Measurements from ENCODE around the gene PTPRT. TPM values are rescaled to one million over a fixed set of nuclear protein-coding genes. Genes with fewer than 3 reads are reported as not detected.

The PTPRT gene
- total RNA-seq, 1 donor, result not detected

GRCh38 chr20:42889517-42889916 is 300.2 kb downstream of the PTPRT start:
- H3K4me3 ChIP-seq (ENCODE audit: low read depth, low read length), result no peak overlapping the region

DNA sequence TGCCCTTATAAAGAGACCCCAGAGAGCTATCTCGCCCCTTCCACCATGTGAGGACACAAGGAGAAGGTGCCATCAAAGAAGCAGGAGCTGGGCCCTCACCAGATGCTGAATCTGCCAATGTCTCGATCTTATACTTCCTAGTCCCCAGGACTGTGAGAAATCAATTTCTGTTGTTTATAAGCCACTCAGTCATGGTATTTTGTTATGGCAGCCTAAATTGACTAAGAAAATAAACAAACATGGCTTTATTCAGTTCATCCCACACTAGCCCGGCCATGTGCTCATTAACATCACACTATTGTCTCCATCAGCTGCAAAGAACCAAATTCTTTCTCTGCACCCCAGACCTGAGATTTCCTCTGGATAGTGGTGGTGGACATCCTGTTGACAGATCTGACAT is 302.4 kb downstream of the PTPRT start:
- TF ChIP-seq, protein P1, sequence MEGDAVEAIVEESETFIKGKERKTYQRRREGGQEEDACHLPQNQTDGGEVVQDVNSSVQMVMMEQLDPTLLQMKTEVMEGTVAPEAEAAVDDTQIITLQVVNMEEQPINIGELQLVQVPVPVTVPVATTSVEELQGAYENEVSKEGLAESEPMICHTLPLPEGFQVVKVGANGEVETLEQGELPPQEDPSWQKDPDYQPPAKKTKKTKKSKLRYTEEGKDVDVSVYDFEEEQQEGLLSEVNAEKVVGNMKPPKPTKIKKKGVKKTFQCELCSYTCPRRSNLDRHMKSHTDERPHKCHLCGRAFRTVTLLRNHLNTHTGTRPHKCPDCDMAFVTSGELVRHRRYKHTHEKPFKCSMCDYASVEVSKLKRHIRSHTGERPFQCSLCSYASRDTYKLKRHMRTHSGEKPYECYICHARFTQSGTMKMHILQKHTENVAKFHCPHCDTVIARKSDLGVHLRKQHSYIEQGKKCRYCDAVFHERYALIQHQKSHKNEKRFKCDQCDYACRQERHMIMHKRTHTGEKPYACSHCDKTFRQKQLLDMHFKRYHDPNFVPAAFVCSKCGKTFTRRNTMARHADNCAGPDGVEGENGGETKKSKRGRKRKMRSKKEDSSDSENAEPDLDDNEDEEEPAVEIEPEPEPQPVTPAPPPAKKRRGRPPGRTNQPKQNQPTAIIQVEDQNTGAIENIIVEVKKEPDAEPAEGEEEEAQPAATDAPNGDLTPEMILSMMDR (IDR thresholded peaks at IDR 0.05; ENCODE audit: insufficient read depth, low read depth, low read length), result no peak
- H3K4me3 ChIP-seq (ENCODE audit: low read depth, low read length), result no peak overlapping the region
- no peak for DNase-seq (ENCODE audit: low read depth)

More at GRCh38 chr20:42889517-42889916, 300.2 kb downstream of the PTPRT start:
- TF ChIP-seq, protein P1 (IDR thresholded peaks at IDR 0.05; ENCODE audit: insufficient read depth, low read depth, low read length), result no peak
- DNase-seq (ENCODE audit: low read depth), result no peak

DNA sequence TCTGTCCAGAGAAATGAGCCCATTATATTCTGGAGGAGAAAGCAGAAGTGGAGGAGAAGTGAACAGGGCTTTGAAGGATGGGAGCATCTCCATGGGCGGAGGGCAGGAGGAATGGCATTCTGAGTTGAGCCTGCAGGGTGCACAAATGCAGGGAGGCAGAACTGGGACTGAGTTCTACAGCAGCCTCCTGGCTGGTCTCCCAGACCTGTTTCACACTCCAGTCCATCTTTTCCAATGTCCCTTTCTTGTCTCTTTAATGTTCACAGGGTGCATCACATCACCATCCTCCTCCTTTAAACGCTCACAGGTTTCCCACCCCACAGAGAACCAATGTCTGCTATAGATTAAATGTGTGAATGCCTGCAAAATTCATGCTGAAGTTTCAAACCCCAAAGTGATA is 302.9 kb downstream of the PTPRT start:
- TF ChIP-seq, protein P1 (IDR thresholded peaks at IDR 0.05; ENCODE audit: insufficient read depth, low read depth, low read length), result no peak
- no peak overlapping the region for H3K4me3 ChIP-seq (ENCODE audit: low read depth, low read length)
- DNase-seq (ENCODE audit: low read depth), result no peak

DNA sequence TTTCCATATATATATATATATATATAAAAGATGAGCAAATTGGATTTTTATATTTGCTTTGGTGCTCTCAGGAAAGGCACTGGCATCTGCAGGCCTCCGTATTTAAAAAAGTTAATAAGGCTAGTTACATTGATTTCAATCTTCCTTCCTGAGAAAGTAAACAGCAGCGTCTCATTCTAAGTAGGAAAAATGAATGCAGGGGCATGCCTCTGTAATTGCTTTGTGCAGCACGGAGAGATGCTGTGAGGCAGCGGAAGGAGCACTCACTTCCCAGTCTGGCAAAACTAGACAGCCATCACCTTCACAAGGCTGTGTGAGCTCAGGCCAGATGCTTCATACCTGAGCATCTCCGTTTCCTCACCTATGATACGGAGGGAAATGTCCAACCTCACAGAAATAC is 303.7 kb downstream of the PTPRT start:
- TF ChIP-seq, protein P1 (IDR thresholded peaks at IDR 0.05; ENCODE audit: insufficient read depth, low read depth, low read length), result no peak
- no peak overlapping the region for H3K4me3 ChIP-seq (ENCODE audit: low read depth, low read length)
- no peak for DNase-seq (ENCODE audit: low read depth)

DNA sequence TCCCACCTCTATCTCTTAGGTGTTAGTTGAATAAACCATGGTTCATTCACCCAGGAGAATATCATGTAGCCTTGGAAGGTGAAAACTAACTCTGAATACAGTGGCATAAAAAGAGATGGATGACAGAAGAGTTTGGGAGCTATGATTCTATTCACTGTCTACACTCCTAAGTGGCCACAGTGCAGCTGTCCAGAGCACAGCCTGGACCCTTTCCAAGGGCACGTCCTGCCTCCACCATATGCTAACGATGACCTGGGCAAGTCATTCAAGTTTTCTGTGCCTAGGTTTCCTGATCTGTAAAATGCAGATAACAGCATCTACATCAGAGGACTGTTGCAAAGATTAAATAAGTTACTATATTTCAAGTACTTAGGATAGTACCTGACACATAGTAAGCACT is 314.1 kb downstream of the PTPRT start:
- no peak overlapping the region for H3K4me3 ChIP-seq (ENCODE audit: low read depth, low read length)
- TF ChIP-seq, protein P1 (IDR thresholded peaks at IDR 0.05; ENCODE audit: insufficient read depth, low read depth, low read length), result no peak
- no peak for DNase-seq (ENCODE audit: low read depth)

DNA sequence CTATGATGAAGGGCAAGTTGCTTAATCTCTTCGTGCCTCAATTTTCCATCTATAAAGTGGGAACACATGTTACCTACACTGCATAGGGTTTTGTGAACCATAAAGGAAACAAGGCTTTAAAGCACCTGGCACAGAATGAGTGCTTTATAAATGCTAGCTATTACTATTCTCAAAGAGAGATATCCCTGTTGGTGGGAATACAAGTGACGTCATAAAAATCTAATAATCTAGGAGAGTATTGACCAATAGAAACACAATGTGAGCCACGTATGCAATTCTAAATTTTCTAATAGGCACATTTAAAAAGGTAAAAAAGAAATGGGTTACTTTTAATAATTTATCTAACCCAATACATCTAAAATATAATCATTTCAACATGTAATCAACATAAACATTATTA is 316.4 kb downstream of the PTPRT start:
- DNase-seq (ENCODE audit: low read depth), result no peak
- no peak overlapping the region for H3K4me3 ChIP-seq (ENCODE audit: low read depth, low read length)
- TF ChIP-seq, protein P1 (IDR thresholded peaks at IDR 0.05; ENCODE audit: insufficient read depth, low read depth, low read length), result no peak

DNA sequence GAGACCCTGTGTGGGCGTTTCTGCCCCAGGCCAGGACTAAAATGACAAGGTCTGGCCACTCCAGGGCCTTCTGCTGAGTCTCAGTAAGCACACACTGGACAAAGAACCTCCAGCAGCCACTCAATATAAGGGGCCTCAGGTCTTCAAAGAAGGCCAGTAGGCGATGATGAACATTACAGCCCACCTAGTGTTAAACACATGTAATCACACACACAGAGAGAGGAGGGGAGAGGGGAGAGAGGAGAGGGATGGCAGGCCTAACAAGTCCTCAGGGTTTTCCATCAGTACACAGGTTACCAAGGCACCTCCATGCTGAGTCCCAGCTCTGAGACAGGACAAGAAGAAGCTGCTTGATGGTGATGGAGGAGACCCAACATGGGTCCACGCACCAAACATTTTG is 325.6 kb downstream of the PTPRT start:
- TF ChIP-seq, protein P1 (IDR thresholded peaks at IDR 0.05; ENCODE audit: insufficient read depth, low read depth, low read length), result no peak
- no peak for DNase-seq (ENCODE audit: low read depth)
- H3K4me3 ChIP-seq (ENCODE audit: low read depth, low read length), result no peak overlapping the region
